Skeletal muscle satellite cell (primary cell): ENCODE measurements around the gene AGBL2.
"Not testable (repeated sequence)": the region's sequence is repeated elsewhere in the genome, so short reads cannot be mapped to it uniquely, and the experiment has no call there.

Source experiments
- H3K27me3 ChIP-seq: 2 replicates; pipeline ENCODE4 v1.7.0; 2013; ENCODE audit warnings: low read length; ENCODE audit not compliant: control insufficient read depth, insufficient read depth
- H3K36me3 ChIP-seq: 2 replicates; pipeline ENCODE4 v1.7.0; 2013; ENCODE audit warnings: mild to moderate bottlenecking, control low read depth, low read length; ENCODE audit not compliant: insufficient read depth
- H3K4me1 ChIP-seq: 2 replicates; pipeline ENCODE4 v1.7.0; 2013; ENCODE audit warnings: low read length; ENCODE audit not compliant: control insufficient read depth, insufficient read depth
- H3K4me2 ChIP-seq: 2 replicates; pipeline ENCODE4 v1.7.0; 2013; ENCODE audit warnings: mild to moderate bottlenecking, low read length
- H3K4me3 ChIP-seq: 2 replicates; pipeline ENCODE4 v1.7.0; 2013; ENCODE audit warnings: low read length
- H3K9ac ChIP-seq: 2 replicates; pipeline ENCODE4 v1.7.0; 2013; ENCODE audit warnings: mild to moderate bottlenecking, low read depth, low read length, moderate library complexity
- H3K9me3 ChIP-seq: replicated peaks from 2 replicates; pipeline ENCODE4 v1.7.0; 2013; ENCODE audit warnings: mild to moderate bottlenecking, control low read depth, low read length

The AGBL2 gene

DNA sequence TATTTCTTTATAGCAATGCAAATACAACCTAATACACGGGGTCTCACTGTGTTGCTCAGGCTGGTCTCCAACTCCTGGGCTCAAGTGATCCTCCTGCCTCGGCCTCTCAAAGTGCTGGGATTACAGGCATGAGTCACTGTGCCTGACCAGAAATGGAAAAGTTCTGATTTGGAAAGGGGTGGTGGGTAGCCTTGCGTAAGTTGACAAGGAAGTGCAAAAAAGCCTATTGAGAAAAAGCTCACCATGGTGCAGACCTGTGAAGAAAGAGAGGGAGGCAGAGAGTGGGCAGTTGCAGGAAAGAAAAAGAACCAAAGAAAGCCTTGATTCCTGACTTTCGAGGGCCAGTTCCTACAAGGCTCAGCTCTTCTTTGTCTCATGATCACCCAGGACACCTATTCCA is 27.1 kb downstream of the AGBL2 start:
- Histone ChIP-seq H3K9ac (no peak overlapping the region), H3K4me3 (no peak overlapping the region), H3K4me2 (no peak overlapping the region), H3K27me3 (no peaks in the 10 kb centered on the region), H3K36me3 (no peaks in the 10 kb centered on the region), H3K9me3 (no peaks in the 10 kb centered on the region), H3K4me1 (no peaks in the 10 kb centered on the region)

DNA sequence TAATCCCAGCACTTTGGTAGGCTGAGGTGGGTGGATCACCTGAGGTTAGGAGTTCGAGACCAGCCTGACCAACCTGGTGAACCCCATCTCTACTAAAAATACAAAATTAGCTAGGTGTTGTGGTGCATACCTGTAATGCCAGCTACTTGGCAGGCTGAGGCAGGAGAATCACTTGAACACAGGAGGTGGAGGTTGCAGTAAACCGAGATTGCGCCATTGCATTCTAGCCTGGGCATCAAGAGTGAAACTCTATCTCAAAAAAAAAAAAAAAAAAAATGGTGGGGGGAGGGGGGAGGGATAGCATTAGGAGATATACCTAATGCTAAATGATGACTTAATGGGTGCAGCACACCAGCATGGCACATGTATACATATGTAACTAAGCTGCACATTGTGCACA is 28.5 kb downstream of the AGBL2 start:
- H3K9ac ChIP-seq, H3K36me3 ChIP-seq, H3K4me1 ChIP-seq: not testable (repeated sequence)

GRCh38 chr11:47686151-47686550 is 29.0 kb downstream of the AGBL2 start:
- no peaks in the 10 kb centered on the region for H3K27me3 ChIP-seq
- H3K4me1 ChIP-seq: no peaks in the 10 kb centered on the region
- H3K4me2 ChIP-seq: no peak overlapping the region
- H3K4me3 ChIP-seq: no peak overlapping the region
- no peaks in the 10 kb centered on the region for H3K9me3 ChIP-seq
- no peak overlapping the region for H3K9ac ChIP-seq
- no peaks in the 10 kb centered on the region for H3K36me3 ChIP-seq

More for the DNA sequence above, 28.5 kb downstream of the AGBL2 start:
- not testable (repeated sequence) for H3K27me3 ChIP-seq, H3K9me3 ChIP-seq, H3K4me3 ChIP-seq, H3K4me2 ChIP-seq

GRCh38 chr11:47675851-47676250 is 39.3 kb downstream of the AGBL2 start:
- Histone ChIP-seq H3K9me3 (no peaks in the 10 kb centered on the region), H3K4me3 (no peak overlapping the region), H3K4me1 (peaks cover 7% of the 10 kb centered on the region)

GRCh38 chr11:47672283-47672730 is 42.9 kb downstream of the AGBL2 start:
- no peaks in the 10 kb centered on the region for H3K36me3 ChIP-seq

More at GRCh38 chr11:47675851-47676250, 39.3 kb downstream of the AGBL2 start:
- no peaks in the 10 kb centered on the region for H3K36me3 ChIP-seq
- H3K4me2 ChIP-seq: no peak overlapping the region
- no peak overlapping the region for H3K9ac ChIP-seq
- H3K27me3 ChIP-seq: no peaks in the 10 kb centered on the region

DNA sequence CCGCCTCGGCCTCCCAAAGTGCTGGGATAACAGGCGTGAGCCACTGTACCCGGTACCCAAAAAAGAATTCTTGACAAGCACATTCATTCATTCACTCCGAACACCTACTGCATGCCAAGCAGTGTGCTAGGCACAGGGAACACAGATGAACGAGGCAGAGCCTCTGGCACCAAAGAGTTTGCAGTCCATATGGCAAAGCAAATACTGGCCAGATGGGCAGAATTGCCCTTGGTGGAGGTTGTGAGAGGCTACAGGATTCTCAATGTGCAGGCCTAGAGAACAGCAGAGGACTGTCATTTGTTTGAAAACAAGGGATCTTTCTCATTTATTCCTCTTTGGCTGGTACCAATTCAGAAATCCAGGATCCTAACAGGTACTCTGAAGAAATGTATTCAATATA is 45.3 kb downstream of the AGBL2 start:
- H3K36me3 ChIP-seq: no peaks in the 10 kb centered on the region
- no peaks in the 10 kb centered on the region for H3K9me3 ChIP-seq
- H3K4me2 ChIP-seq: no peak overlapping the region
- H3K4me3 ChIP-seq: no peak overlapping the region
- peaks cover 7% of the 10 kb centered on the region for H3K4me1 ChIP-seq
- no peak overlapping the region for H3K9ac ChIP-seq
- H3K27me3 ChIP-seq: no peaks in the 10 kb centered on the region

More at GRCh38 chr11:47672283-47672730, 42.9 kb downstream of the AGBL2 start:
- H3K27me3 ChIP-seq: no peaks in the 10 kb centered on the region
- H3K9ac ChIP-seq: no peak overlapping the region
- no peaks in the 10 kb centered on the region for H3K9me3 ChIP-seq
- no peak overlapping the region for H3K4me2 ChIP-seq
- peaks cover 7% of the 10 kb centered on the region for H3K4me1 ChIP-seq
- no peak overlapping the region for H3K4me3 ChIP-seq

- Histone ChIP-seq H3K9me3 (no peaks in the 10 kb centered on the region), H3K36me3 (no peaks in the 10 kb centered on the region), H3K4me2 (no peak overlapping the region), H3K4me1 (peaks cover 7% of the 10 kb centered on the region), H3K9ac (no peak overlapping the region), H3K4me3 (no peak overlapping the region), H3K27me3 (no peaks in the 10 kb centered on the region)
Observed at GRCh38 chr11:47668665-47669064, 46.5 kb downstream of the AGBL2 start.

GRCh38 chr11:47667555-47667954 is 47.6 kb downstream of the AGBL2 start:
- Histone ChIP-seq H3K36me3 (no peaks in the 10 kb centered on the region), H3K4me3 (no peak overlapping the region), H3K4me1 (peaks cover 9% of the 10 kb centered on the region), H3K9ac (no peak overlapping the region), H3K4me2 (no peak overlapping the region), H3K9me3 (no peaks in the 10 kb centered on the region), H3K27me3 (no peaks in the 10 kb centered on the region)

DNA sequence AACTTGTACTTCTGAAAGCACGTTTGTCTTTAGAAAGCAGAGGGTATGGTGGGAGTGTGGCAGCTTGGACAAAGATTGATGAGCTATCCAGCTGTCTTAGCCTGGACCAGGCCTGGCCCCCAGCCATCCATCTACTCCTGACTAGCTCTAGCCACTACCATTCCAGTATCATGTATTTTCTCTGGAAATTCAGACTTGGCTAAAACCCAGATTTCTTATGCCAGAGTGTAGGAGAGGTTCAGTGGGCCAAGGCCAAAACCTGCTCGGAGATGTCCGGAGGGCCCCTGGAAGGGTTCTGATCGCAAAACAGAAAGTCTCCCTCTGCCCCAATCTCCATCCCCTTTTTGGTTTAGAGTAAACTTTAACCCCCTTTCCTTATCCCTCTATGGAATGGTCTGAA is 48.0 kb downstream of the AGBL2 start:
- Histone ChIP-seq H3K4me3 (no peak overlapping the region), H3K9me3 (no peaks in the 10 kb centered on the region), H3K36me3 (no peaks in the 10 kb centered on the region), H3K4me2 (no peak overlapping the region), H3K4me1 (peaks cover 6% of the 10 kb centered on the region), H3K9ac (no peak overlapping the region), H3K27me3 (no peaks in the 10 kb centered on the region)

DNA sequence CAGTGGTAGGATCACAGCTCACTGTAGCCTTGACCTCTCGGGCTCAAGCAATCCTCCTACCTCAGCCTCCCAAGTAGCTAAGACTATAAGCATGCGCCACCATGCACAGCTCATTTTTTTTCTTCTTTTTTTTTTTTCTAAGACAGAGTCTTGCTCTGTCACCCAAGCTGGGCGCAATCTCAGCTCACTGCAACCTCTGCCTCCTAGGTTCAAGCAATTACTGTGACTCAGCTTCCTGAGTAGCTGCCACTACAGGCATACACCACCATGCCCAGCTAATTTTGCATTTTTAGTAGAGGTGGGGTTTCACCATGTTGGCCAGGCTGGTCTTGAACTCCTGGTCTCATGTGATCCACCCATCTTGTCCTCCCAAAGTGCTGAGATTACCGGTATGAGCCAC is 50.2 kb downstream of the AGBL2 start:
- H3K9ac ChIP-seq, H3K4me3 ChIP-seq, H3K36me3 ChIP-seq, H3K9me3 ChIP-seq, H3K4me1 ChIP-seq, H3K27me3 ChIP-seq, H3K4me2 ChIP-seq: not testable (repeated sequence)

DNA sequence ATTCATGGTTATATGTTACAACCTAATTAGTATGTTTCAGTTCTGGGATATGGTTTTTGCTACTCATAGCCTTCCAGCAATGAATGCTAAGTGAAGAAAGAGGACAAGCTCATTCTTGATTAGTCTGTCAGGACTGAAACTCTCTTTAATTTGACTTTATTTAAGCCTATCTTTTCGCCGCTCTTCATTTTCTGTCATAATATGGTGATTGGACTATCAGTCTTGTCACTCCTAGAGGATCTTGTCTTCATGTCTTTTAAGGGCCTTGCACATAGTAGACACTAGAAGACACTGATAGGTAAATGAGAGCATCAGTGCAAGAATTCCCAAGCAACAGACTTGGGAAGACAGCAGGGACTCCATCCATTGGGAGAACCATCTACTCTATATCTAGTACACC is 53.9 kb downstream of the AGBL2 start:
- H3K9me3 ChIP-seq: no peaks in the 10 kb centered on the region
- H3K27me3 ChIP-seq: peaks cover 8% of the 10 kb centered on the region
- H3K4me2 ChIP-seq: no peak overlapping the region
- H3K4me1 ChIP-seq: peaks cover 2% of the 10 kb centered on the region
- H3K4me3 ChIP-seq: no peak overlapping the region
- H3K9ac ChIP-seq: no peak overlapping the region
- no peaks in the 10 kb centered on the region for H3K36me3 ChIP-seq

- Histone ChIP-seq H3K4me2 (no peak overlapping the region), H3K36me3 (no peaks in the 10 kb centered on the region), H3K9me3 (no peaks in the 10 kb centered on the region), H3K27me3 (peaks cover 13% of the 10 kb centered on the region), H3K9ac (no peak overlapping the region), H3K4me3 (no peak overlapping the region), H3K4me1 (peaks cover 2% of the 10 kb centered on the region)
Observed at GRCh38 chr11:47659276-47659675, 55.9 kb downstream of the AGBL2 start.
